ENCODE data around the gene ERGIC1.

GRCh38 chr5:172790496-172790889 lies 43.6 kb upstream of the ERGIC1 start:
- TF ChIP-seq POLR2AphosphoS5 (IDR thresholded peaks at IDR 0.05; ENCODE audit: low read depth) (no peak), CTCF (conservative IDR thresholded peaks at IDR 0.05; ENCODE audit: low read depth in 2 of 2) (no peak), CREB1 (CRISPR knock-in tag; IDR thresholded peaks at IDR 0.05; ENCODE audit: low read depth) (no peak), EZH2 (IDR thresholded peaks at IDR 0.05; ENCODE audit: low read depth, unreplicated experiment) (no peak), EZH2phosphoT487 (IDR thresholded peaks at IDR 0.05; ENCODE audit: unreplicated experiment) (no peak), REST (IDR thresholded peaks at IDR 0.05; ENCODE audit: unreplicated experiment) (no peak), NANOG (IDR thresholded peaks at IDR 0.05; ENCODE audit: borderline replicate concordance) (no peak), JUNB (IDR thresholded peaks at IDR 0.05; ENCODE audit: unreplicated experiment) (no peak)
